B cell (primary cell): ENCODE measurements around the gene STRADB.

ENCODE experiments used
- EZH2 ChIP-seq: IDR thresholded peaks from 2 replicates; pipeline ENCODE4 v1.6.1; 2012; ENCODE audit warnings: borderline replicate concordance, low read depth, mild to moderate bottlenecking, moderate library complexity, low read length; ENCODE audit not compliant: insufficient read depth, poor library complexity, severe bottlenecking
- TF ChIP-seq, protein P1 (sequence below): fragments of 200-600 bp; IDR thresholded peaks from one replicate; pipeline ENCODE4 v1.8.0; 2022; ENCODE audit warnings: antibody characterized with exemption, mild to moderate bottlenecking

DNA sequence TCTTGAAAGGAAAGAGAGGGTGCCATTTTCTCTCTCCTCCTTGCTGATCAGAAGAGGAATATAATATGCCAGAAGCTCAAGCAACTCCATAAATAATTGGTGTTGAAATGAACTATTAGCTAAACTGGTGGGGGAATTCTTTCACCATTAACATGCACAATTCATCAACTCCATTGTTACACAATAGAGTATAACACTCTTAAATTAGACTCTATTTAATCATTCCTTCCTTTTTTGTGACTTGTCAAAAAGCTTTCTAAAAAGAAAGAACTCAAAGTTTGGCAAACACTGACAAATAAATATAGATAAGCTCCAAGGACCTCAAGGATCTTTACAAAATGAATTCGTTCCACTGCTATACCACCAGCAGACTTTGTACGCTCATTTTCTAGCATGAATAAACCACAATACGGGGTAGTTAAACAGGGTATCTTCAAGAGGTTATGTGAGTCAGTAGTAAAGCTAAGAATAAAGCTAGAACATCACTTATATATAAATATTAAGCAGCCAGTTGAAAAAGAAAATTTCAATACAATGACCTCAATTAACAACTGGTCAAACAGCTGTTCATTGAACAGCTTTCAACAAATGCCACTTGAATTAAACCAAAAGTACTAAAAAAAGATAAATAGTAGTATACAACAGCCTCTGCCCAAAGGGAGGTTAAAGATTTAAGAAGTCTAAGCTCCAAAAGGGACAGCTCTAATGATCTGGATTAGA, 6.6 kb upstream of the STRADB start:
- TF ChIP-seq EZH2: no peak
- TF ChIP-seq, protein P1, sequence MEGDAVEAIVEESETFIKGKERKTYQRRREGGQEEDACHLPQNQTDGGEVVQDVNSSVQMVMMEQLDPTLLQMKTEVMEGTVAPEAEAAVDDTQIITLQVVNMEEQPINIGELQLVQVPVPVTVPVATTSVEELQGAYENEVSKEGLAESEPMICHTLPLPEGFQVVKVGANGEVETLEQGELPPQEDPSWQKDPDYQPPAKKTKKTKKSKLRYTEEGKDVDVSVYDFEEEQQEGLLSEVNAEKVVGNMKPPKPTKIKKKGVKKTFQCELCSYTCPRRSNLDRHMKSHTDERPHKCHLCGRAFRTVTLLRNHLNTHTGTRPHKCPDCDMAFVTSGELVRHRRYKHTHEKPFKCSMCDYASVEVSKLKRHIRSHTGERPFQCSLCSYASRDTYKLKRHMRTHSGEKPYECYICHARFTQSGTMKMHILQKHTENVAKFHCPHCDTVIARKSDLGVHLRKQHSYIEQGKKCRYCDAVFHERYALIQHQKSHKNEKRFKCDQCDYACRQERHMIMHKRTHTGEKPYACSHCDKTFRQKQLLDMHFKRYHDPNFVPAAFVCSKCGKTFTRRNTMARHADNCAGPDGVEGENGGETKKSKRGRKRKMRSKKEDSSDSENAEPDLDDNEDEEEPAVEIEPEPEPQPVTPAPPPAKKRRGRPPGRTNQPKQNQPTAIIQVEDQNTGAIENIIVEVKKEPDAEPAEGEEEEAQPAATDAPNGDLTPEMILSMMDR: no peak
